Stomach smooth muscle (tissue), 2 donors: ENCODE results near the gene ANKDD1B.

Source experiments
- H3K27ac ChIP-seq: one replicate; pipeline ENCODE4 v1.7.0; 2013; ENCODE audit warnings: mild to moderate bottlenecking, low read length, inconsistent platforms
- H3K27me3 ChIP-seq, 2 donors: one replicate each; pipeline ENCODE4 v1.7.0; 2013; ENCODE audit warnings: low read length in 2 of 2; ENCODE audit not compliant: insufficient read depth in 2 of 2, control insufficient read depth in 1 of 2
- H3K36me3 ChIP-seq, 2 donors: one replicate each; pipeline ENCODE4 v1.7.0; 2013; ENCODE audit warnings: low read length in 2 of 2; ENCODE audit not compliant: control insufficient read depth in 2 of 2, insufficient read depth in 2 of 2
- H3K4me1 ChIP-seq: one replicate; pipeline ENCODE4 v1.7.0; 2013; ENCODE audit warnings: low read length; ENCODE audit not compliant: control insufficient read depth, insufficient read depth
- H3K4me3 ChIP-seq, 2 donors: one replicate each; pipeline ENCODE4 v1.7.0; 2013; ENCODE audit warnings: low read length in 2 of 2
- H3K9ac ChIP-seq, 2 donors: one replicate each; pipeline ENCODE4 v1.7.0; 2013; ENCODE audit warnings: low read length in 2 of 2, mild to moderate bottlenecking in 1 of 2
- H3K9me3 ChIP-seq, 2 donors: one replicate each; pipeline ENCODE4 v1.7.0; 2013; ENCODE audit warnings: low read length in 2 of 2; ENCODE audit not compliant: control insufficient read depth in 2 of 2
- donor health status: healthy.
- donor health status: Pancreatic carcinoma.

Gene ANKDD1B

DNA sequence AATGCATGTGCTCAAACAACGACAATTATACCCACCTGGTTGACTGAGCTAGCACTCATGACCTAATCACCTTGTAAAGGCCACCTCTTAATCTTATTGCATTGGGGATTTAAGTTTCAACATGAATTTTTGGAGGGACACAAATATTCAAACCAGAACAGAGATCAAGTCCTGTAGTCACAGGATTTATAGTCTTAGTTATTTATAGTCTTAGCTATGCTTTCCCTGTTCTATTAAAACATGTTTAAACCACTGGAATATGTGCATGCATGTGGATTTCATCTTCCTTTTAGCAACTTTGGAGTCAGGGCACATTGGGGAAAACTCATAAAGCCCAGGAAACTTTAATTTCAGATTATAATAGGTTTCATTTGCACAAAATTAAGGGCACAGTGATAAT lies 26.7 kb downstream of the ANKDD1B start:
- Histone ChIP-seq H3K9me3 (peaks cover 0 to 5% of the 10 kb centered on the region in 2 donors), H3K9ac (no peak overlapping the region), H3K36me3 (no peaks in the 10 kb centered on the region), H3K4me1 (no peaks in the 10 kb centered on the region), H3K27ac (no peak overlapping the region), H3K4me3 (no peak overlapping the region), H3K27me3 (no peaks in the 10 kb centered on the region)

- H3K9ac ChIP-seq = no peak overlapping the region
- no peak overlapping the region for H3K27ac ChIP-seq
- peaks cover 0 to 5% of the 10 kb centered on the region in 2 donors for H3K9me3 ChIP-seq
- no peak overlapping the region for H3K4me3 ChIP-seq
- H3K4me1 ChIP-seq = no peaks in the 10 kb centered on the region
- no peaks in the 10 kb centered on the region for H3K36me3 ChIP-seq
- no peaks in the 10 kb centered on the region for H3K27me3 ChIP-seq
Observed at GRCh38 chr5:75639535-75640311, 28.5 kb downstream of the ANKDD1B start.

- Histone ChIP-seq H3K27me3 (no peaks in the 10 kb centered on the region), H3K4me3 (no peak overlapping the region), H3K9me3 (peaks cover 0 to 5% of the 10 kb centered on the region in 2 donors), H3K27ac (no peak overlapping the region), H3K36me3 (no peaks in the 10 kb centered on the region), H3K9ac (no peak overlapping the region), H3K4me1 (no peaks in the 10 kb centered on the region)
Observed at GRCh38 chr5:75640395-75640794, 29.1 kb downstream of the ANKDD1B start.

DNA sequence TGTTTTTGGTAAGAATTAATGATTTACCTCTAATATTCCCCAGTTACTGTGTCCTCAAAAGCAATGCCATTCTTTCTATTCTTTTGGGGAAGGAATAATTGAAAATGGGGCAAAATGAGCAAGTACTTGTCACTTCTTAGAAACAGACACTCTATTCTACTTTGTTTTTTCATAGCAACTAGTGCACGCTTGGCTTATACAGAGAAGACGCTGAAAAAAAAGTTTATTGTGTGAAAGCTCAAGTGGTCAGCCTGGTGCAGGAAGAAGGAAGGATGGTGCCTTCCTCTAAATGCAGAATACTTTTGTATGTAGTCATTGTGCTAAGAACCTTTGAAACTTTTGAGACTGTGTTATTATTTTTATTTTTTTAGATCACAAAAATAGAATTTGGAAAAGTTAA lies 29.6 kb downstream of the ANKDD1B start:
- no peaks in the 10 kb centered on the region for H3K36me3 ChIP-seq
- H3K27ac ChIP-seq = no peak overlapping the region
- no peak overlapping the region for H3K4me3 ChIP-seq
- no peaks in the 10 kb centered on the region for H3K27me3 ChIP-seq
- H3K4me1 ChIP-seq = no peaks in the 10 kb centered on the region
- peaks cover 0 to 5% of the 10 kb centered on the region in 2 donors for H3K9me3 ChIP-seq
- H3K9ac ChIP-seq = no peak overlapping the region

DNA sequence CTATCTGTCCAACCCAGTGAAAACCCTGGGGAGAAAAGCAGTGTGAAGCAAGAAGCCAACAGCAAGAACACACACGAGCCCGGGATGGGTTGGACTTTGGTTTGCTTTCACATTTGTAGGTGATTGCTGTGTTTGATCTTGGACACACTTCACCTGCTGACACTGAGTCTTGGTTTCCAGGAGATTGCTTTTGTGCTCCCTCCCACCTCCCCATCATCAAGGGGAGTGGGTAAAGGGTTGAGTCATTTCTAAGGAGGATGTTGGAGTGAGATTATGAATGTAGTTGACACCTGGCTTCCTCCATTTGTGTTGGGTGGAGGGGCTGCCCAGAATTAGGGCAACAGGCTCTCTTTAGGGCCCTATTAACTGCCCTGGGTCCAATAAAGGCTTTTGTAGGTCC lies 37.5 kb downstream of the ANKDD1B start:
- Histone ChIP-seq H3K4me3 (no peak overlapping the region), H3K9ac (no peak overlapping the region), H3K9me3 (no peaks in the 10 kb centered on the region), H3K27ac (no peak overlapping the region), H3K4me1 (no peaks in the 10 kb centered on the region), H3K36me3 (no peaks in the 10 kb centered on the region), H3K27me3 (no peaks in the 10 kb centered on the region)

GRCh38 chr5:75651575-75652238 lies 40.5 kb downstream of the ANKDD1B start:
- H3K9ac ChIP-seq = no peak overlapping the region
- H3K9me3 ChIP-seq = no peaks in the 10 kb centered on the region
- H3K4me1 ChIP-seq = no peaks in the 10 kb centered on the region
- no peaks in the 10 kb centered on the region for H3K27me3 ChIP-seq
- H3K4me3 ChIP-seq = no peak overlapping the region
- H3K27ac ChIP-seq = no peak overlapping the region
- H3K36me3 ChIP-seq = no peaks in the 10 kb centered on the region

DNA sequence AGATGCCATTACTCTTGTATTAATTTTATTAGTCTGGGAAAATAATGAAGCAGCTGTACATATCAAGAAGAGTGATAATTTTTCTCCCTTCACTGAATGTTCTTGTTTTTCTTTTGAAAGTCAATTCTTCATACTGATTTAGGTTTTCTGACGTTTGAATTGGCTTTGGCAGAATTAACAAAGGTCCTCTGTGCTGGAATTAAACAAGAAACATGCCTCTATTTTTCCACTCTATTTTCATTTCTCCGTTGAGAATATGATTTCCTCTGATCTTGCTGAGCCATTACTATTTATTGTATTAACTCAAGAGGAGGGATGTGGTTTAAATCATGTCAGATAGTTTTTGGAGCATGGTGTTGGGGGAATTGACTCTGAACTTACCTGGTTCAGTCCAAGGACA lies 42.3 kb downstream of the ANKDD1B start:
- no peak overlapping the region for H3K9ac ChIP-seq
- H3K4me3 ChIP-seq = no peak overlapping the region
- no peaks in the 10 kb centered on the region for H3K27me3 ChIP-seq
- H3K36me3 ChIP-seq = no peaks in the 10 kb centered on the region
- H3K9me3 ChIP-seq = no peaks in the 10 kb centered on the region
- H3K4me1 ChIP-seq = peaks cover 3% of the 10 kb centered on the region
- no peak overlapping the region for H3K27ac ChIP-seq

DNA sequence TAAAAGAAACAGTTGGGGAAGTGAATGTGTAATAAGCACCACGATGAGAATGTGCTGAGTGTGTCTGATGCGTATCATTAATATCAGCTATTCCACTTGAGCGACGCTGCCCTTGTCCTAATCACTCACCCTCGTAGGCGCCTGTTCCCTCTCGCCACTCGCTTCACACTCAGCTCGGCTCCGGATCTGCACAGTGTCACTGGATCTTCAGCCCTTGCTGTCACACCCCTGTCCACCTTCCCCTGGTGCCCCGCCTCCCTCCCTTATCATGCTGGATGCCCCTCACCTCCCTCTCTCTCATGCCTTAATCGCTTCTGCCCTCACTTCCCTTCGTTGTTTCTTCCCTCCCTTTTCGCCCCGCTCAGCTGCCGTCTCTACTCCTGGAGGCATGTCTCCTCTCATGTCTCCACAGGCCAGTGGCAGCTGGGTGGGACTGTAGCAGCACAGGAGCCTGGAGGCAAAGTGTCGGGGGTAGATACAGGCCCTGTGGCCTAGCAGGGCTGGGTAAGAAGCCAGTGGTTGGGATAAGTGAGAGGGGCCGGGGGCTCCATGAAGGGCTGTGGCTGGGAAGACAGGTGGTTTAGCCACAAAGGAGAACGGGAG lies 43.5 kb downstream of the ANKDD1B start:
- Histone ChIP-seq H3K36me3 (no peaks in the 10 kb centered on the region), H3K27ac (no peak overlapping the region)

GRCh38 chr5:75656311-75657003 lies 45.2 kb downstream of the ANKDD1B start:
- Histone ChIP-seq H3K9ac (peak overlapping the region; percentile 73 to 77), H3K4me1 (peaks cover 3% of the 10 kb centered on the region), H3K27ac (no peak overlapping the region), H3K9me3 (no peaks in the 10 kb centered on the region), H3K4me3 (peak overlapping the region; percentile 84 to 95), H3K36me3 (no peaks in the 10 kb centered on the region), H3K27me3 (no peaks in the 10 kb centered on the region)

More for the DNA sequence above, 43.5 kb downstream of the ANKDD1B start:
- H3K9me3 ChIP-seq = no peaks in the 10 kb centered on the region
- H3K4me3 ChIP-seq = no peak overlapping the region
- no peak overlapping the region for H3K9ac ChIP-seq
- H3K4me1 ChIP-seq = peaks cover 3% of the 10 kb centered on the region
- H3K27me3 ChIP-seq = no peaks in the 10 kb centered on the region

DNA sequence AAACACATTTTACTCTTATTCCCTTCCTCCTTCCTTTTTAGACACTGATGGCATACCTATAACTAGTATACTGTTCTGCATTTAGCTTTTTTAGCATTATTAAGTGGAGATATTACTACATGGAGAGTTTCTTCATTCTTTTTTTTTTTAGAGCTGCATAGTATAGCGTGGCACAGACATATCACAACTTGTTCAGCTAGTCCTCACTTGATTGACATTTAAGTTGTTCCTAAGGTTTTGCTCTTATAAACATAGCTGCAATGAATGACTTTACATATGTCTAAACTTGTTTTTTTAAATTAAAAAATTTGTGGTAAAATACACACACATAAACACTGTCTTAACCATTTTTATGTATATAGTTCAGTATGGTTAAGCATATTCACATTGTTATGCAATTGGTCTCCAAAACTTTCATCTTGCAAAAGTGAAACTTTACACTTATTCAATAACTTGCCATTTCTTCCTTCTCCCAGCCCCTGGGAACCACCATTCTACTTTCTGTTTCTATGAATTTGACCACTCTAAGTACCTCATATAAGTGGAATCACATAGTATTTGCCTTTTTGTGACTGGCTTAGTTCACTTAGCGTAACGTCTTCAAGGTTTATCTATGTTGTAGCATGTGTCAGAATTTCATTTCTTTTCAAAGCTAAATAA lies 48.7 kb downstream of the ANKDD1B start:
- H3K9ac ChIP-seq = no peak overlapping the region
- no peak overlapping the region for H3K27ac ChIP-seq

More for the DNA sequence above, 48.7 kb downstream of the ANKDD1B start:
- Histone ChIP-seq H3K4me1 (peaks cover 3% of the 10 kb centered on the region), H3K9me3 (no peaks in the 10 kb centered on the region), H3K27me3 (no peaks in the 10 kb centered on the region), H3K36me3 (no peaks in the 10 kb centered on the region), H3K4me3 (no peak overlapping the region)
